ENCODE measurements around the gene LRRC61. TPM values are rescaled to one million over a fixed set of nuclear protein-coding genes. Genes with fewer than 3 reads are reported as not detected.

Gene LRRC61
- polyA plus RNA-seq, 12 donors = 3.6 to 11.1 (median 5.7) TPM; not detected in 1

DNA sequence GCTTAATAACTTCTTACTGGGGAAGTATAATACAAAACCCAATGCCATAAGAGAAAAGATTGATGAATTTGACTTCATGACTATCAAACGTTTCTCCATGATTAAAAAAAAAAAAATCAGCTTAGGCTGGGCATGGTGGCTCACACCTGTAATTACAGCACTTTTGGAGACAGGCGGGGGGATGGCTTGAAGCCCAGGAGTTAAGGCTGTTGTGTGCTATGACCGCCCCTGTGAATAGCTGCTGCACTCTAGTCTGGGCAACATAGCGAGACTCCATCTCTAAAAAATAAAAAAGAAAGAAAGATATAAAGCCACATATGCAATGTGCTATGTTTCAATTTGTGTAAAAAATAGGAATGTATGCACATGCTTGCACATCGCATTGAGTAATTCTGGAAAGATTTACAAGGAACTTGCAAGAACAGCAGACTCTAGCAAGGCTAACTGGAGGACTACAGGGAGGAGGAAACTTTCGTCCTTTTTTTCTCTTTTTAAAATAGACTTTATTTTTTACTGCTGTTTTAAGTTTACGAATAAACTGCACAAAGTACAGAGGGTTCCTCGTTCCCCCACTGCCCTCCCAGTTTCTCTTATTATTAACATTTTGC lies 28.5 kb downstream of the LRRC61 start:
- DNase-seq = no peak

DNA sequence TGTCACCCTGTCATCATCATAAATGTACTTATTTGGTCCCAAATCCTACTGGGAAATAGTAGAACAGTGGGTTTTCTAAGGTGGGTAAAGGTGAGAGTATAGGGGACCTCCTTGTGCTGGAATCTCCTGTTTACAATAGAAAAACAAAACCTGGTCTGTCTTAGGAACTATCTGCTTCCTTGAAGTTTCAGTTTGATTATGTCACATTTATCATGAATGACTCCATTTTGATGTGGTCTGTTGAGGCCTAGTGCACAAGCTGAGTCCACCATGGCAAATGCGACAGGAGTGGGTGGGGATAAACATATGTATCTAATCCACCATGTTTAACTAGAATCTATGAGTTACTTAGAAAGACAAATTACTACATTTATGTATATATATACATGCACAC lies 32.5 kb downstream of the LRRC61 start:
- DNase-seq = no peak

DNA sequence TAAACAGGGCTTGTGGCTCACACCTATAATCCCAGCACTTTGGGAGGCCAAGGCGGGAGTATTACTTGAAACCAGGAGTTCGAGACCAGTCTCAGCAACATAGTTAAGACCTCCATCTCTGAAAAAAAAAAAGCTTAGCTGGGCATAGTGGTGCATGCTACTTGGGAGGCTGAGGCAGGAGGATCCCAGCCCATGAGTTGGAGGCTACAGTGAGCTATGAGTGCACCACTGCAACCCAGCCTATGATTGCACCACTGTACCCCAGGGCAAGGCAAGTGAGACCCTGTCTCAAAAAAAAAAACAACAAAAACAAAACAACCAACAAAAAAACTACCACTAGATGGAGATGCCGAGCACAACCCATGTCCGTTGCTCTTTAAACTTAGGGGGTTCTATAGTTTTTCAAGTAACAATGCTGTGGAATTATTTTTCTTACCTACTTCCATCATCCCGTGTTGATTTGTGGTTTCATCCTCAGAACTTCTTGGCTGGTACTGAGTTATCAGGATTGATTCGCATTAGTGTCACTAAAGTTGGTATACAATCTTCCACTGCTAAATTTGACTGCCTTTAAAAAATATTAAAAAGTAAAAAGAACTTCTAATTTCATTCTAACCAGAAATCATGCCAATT lies 33.2 kb downstream of the LRRC61 start:
- DNase-seq = peak; percentile 41

DNA sequence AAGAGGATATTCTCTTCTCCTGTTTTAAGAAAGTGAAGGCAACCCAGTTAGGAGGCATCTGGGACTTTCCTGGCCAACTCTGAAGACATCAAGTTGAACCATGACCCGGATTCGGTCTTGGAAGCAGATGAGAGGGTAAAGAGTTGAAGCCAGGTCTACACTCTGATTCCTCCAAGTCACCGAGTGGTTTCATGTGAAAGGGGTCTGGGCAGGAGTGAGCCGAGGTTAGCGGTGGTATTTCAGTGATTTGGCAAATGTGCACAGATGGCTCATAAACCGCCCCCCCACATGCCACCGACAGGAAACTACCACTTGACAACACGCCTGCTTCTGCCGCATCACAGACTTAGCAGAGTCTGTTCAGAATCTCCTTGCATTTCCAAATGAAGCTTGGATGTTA lies 34.1 kb downstream of the LRRC61 start:
- DNase-seq = no peak

DNA sequence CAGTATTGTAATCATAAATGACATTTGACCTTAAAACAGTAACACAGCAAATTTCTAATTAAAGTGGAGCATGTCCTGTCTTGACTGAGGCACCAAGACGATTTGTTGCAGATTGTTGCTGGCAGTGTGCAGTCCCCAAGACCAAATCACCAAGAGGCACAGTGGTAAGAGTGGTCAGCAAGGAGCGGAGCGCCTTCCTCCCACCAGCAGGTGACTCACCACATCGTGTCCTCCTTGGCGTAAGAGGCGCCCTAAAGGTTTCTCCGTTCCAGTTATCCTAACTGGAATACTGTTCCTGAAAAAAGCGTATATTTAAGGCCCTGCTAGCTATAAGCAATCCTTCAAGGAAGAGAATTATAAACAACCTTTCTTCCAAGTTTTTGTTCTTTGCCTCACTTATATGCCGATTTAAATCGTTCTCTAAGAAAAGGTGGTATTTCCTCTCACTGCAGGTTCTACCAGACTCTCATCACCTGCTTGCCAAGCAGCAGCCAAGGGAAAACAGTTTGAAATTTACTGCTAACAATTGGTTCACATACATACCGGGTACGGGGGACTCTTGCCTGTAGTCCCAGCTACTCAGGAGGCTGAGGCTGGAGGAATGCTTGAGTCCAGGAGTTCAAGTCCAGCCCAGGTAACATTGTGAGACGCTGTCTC lies 34.7 kb downstream of the LRRC61 start:
- no peak for DNase-seq

DNA sequence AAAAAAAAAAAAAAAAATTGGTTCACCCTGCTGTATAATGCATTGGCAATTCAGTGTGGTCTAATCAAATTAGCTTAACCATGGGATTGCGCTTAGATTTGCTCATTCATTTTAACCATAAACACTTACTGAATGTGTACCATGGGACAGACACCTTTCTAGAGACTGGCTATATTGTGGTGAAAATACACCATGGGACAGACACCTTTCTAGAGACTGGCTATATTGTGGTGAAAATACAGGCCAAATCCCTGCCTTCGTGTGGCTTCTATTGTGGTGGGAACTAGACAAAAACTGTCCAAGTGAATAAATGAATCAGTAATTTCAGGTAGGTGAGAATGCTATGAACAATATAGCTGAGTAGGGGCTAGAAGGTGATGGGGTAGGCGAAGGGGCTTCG lies 35.3 kb downstream of the LRRC61 start:
- no peak for DNase-seq

DNA sequence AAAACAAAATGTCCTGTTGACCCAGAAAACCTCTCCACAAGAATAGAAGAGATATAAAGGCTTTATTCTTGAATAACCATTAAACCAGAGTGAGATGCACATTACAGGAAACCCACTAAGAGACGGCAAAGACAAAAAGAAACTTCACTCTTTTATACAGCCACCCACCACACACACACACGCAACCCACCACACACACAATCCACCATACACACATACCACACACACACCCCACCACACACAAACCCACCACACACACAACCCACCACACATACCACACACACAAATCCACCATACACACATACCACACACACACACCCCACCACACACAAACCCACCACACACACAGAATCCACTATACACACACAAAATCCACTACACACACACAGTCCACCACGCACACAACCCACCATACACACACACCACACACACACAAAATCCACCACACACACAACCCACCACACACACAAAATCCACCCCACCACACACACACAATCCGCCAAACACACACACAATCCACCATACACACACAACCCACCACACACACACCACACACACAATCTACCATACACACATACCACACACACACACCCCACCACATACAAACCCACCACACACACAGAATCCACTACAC lies 36.0 kb downstream of the LRRC61 start:
- DNase-seq = no peak

DNA sequence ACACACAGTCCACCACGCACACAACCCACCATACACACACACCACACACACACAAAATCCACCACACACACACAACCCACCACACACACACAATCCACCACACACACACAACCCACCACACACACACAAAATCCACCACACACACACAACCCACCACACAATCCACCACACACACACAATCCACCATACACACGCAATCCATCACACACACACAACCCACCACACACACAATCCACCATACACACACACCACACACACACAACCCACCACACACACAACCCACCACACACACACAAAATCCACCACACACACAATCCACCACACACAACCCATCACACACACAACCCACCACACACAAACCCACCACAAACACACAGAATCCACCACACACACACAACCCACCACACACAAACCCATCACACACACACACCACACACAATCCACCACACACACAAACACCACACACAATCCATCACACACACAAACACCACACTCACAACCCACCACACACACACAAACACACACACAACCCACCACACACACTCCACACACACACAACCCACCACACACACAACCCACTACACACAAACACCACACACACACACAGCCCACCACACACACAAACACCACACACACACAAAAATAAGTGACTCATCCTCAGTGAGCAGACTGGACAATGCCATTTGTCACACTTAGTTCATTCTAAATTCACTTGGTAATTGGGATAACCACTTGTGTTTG lies 36.6 kb downstream of the LRRC61 start:
- no peak for DNase-seq

DNA sequence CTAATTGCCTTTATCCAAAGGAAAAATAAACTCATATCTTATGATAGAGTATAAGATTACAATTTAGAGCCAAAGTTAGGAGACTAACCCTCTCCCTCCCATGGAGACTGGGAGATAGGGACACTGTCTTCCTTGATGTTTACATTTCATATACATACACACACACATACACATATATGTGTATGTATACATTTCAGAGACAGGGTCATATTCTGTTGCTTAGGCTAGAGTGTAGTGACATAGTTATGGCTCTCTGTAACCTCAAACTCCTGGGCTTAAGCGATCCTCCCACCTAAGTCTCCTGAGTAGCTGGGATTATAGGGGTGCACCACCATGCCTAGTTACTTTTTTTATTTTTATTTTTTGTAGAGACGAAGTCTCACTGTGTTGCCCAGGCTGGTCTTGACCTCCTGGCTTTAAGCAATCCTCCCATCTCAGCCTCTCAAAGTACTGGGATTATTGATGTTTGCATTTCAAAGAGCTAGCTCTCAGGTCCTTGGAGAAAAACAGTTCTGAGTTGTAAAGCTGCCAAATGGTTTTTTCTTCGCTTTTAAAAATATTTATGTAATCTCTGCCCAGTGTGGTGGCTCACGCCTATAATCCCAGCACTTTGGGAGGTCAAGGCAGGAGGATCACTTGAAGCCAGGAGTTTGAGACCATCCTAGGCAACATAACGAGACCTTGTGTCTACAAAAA lies 37.4 kb downstream of the LRRC61 start:
- DNase-seq = no peak

DNA sequence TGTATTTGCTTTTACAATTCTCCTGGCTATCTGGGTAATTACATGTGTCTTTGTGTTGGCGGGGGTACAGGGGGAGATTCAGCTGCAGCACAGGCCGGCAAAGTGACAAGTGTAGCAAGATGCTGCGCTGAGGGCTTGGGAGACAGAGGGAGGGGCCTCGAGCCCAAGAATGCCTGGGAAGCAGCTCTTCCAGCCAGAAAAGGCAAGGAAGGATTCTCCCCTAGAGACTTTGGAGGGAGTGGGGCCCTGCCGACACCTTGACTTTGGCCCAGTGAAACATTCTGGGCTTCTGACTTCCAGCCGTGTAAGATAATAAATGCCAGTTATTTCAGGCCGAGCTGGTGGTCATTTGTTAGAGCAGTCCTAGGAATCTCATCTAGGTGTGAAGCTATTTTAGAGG lies 38.2 kb downstream of the LRRC61 start:
- no peak for DNase-seq

DNA sequence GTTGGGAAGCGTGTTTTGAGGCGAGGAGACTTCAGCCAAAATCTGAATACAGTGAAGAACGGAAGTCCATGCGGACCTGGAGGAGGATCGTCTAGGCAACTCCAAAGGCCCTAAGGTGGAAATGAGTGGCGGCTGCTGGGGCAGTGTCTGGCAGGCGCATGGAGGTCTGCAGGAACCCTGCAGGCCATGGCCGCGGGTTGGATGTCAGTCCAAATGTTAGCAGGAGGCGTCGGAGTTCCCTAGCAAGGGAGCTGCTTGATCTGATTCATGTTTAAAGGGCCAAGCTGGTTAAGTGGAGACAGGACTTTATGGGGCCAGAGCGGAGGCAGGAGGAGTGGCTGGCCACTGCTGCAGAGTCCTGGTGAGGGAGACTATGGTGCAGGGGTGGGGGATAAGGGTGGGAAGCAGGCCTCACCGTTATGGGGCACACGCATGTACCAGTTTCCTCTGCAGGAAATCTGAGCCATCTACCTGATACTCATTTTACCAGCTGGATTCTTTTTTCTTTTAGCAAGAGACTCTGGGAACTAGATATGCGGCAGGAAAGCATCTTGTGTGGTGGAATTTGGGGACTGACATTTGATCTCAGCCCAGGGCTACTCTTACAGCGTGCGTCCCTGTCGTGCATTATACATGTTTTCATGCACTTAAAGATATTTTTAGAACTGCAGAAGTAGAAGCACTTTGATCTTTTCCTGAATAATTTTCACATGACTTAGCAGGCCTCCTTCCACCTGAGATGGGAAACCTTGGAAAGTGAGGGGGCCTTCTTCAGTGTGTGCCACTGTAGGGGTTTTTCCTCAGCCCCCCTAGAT lies 38.9 kb downstream of the LRRC61 start:
- DNase-seq = no peak

DNA sequence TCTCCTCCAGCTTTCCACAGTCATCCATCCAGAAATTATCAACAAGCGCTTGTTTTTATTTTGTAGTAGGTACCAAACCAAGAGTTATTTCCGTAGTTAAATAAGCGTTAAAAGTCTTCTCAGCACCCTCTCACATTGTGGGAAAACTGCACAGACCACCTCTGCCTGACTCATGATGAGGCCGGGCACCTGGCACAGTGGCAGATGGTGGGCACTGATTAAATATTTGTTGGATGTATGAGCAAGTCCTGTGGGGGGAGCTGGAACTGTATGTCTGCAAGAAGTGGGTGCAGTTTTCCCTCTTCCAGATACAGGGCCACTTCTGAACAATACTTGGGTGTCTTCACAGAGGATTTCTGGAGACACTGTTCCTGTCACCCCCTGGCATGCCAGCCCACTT lies 40.2 kb downstream of the LRRC61 start:
- DNase-seq = no peak

DNA sequence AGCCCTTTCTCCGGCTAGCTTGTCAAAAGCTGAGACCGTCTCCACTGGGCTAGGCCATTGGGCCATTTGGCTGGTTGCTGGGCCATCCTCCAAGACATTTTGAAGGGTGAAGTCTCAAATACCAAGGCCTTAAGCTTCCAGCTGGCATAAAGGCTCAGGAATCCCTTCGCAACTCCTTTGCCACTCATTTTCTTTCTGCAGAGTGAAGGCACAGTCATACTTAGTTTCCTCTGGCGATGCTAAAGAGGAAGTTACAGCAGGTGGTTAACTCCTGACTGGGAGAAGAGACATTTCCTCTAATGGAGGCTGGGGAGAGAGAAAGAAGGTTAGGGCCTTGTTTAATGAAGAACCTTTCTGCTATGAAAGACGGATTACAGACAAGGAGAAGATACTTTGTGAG lies 40.7 kb downstream of the LRRC61 start:
- DNase-seq = no peak

DNA sequence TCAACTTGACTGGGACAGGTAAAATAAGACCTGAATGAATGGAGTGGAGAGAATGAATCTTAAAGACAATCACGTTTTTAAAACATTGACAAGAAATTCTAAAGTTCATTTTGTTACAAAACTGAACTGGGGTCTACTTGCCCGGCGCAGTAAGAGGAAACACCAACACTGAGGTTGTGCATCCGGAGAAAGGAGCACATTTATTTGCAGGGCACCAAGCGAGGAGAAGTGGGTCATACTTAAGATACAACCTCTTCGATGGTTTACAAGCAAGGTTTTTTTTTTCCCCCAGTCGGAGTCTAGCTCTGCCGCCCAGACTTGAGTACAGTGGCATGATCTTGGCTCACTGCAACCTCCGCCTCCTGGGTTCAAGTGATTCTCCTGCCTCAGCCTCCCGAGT lies 42.0 kb downstream of the LRRC61 start:
- no peak for DNase-seq

DNA sequence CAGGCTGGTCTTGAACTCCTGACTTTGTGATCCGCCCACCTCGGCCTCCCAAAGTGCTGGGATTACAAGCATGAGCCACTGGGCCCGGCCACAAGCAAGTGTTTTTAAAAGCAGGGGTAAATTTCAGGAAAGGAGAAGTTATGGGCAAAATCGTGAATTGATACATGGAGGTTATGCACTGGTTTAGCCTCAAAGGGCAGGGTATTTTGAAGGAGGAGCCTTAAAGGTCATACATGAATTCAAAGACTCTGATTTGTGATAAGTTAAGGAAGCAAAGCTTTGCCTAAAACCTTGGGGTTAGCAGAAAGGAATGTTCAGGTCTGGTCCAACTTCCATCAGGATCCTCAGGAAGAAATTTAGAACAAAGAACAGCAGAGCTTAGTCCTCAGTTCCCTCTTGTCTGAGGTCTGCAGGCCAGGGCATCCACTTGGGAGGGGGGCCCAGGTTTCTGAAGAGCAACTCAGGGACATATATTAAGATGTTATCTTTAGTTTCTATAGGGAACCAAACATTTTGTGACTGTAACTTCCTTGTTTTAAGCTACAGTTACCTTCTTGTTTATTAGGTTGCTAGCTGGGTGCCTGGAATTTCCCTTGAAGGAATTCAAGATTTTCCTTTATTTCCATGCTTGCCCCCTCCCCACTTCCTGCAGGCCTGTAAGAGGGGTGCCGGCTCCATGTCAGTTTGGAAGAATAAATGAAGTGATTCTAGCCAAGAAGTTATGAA lies 42.7 kb downstream of the LRRC61 start:
- no peak for DNase-seq

DNA sequence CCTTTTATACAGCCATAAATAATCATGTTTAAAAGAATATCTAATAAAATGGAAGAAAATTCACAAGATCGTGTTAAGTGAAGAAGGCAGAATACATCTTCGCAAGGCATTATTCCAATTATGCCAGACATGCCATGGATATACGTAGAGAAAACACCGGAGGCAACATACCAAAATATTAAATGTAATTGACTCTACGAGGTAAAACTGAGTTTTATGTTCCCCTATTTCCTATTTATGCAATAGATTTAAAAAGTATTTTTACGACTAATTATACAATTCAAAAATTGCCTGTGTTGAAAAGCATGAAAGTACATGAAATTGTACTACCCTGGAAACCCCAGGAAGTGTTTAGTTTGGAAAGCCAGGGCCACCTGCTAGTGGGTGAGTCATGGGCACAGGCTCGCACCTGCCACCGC lies 44.5 kb downstream of the LRRC61 start:
- DNase-seq = no peak

DNA sequence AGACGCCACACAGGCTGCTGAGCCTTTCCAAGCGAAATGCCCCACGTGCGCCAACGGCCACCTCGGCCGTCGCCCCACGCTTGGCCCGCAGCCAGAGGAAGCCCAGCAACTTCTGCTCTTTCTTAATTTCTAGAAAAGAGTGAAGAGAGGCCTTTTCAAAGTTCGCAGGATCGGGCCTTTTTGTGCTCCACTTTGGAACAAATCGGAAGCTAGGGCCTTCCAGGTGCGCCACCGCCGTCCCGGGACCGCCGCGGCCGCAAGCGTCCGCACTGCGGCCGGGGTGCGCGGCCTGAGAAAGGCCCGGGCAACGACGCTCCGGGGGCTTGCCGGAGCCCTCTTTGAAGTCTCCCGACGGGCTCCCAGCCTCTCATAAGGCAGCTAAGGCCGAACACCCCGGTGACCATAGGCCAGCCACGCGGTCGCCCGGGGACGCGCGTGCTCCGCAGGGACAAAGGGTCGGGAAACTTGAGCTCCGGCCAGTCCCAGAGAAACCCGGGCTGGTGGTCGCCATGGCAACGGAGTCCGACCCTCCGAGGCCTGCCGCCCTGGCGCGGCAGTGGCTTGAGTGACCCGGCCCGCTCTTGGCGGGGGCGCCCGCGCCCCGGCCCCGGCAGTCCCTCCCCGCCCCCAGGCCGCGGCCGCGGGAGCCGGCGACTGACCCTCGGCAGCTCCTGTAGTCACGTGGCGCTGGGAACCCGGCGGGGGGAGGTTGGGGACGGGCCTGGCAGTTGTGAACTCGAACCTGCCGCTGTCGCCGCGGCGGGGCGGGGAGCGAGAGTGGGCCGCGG lies 45.1 kb downstream of the LRRC61 start, which contains the start of gene REPIN1:
REPIN1 (plus strand) TSS at position 727 of the 788 bp plus-strand sequence. CDS start 890 bp downstream, outside the sequence.
- DNase-seq = peak; percentile 89

DNA sequence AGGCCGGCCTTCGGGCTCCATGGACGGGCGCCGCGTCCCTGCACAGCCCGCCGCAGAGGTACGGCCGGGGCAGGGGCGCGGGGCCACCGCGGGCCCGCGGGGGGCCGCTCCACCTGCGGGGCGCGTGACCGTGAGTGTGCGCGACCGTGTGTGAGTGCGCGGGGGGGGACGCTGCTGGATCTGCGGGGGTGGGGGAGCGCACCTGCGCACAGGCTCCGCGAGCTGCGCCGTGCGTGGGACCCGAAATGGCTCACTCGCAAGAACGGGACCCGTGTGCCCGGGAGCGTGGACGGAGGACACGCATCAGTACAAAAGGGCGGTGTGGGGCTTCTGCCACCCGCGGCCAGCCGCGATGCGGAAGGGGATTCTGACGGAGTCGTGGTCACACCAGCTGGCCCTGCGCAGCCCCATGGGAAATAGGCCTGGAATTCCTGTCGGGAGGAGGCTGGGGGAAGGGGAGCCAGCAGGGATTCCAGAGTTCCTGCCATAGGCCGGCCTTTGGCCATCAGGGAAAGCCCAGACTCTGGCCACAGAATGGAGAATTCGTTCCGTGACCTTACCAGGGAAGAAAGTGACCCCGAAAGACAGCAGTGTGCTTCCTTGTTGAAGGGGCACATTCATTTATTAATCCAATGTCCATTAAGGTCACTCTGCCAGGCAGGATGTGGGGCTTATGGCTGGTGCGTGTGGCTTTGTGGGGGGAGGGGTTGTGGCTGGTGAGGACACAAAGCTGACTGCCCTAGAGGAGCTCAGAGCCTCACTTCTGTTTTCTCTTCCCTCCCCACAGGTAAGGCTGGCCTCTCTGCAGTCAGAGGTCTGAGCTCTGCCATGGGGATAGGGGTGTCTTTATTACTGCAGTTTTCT lies 46.0 kb downstream of the LRRC61 start:
- DNase-seq = peak; percentile 36

Data from muscle of arm (tissue), 12 donors.